WTC11 (cell line): ENCODE measurements around the gene ZNF221.

Experiments used
- JAZF1 ChIP-seq: fragments of 250-450 bp; sonication (Bioruptor Pico); IDR thresholded peaks from 2 replicates; pipeline ENCODE4 v1.9.0; 2021; ENCODE audit warnings: moderate library complexity, mild to moderate bottlenecking, inconsistent platforms
- ZSCAN18 ChIP-seq: fragments of 250-450 bp; sonication (Bioruptor Pico); IDR thresholded peaks from 2 replicates; pipeline ENCODE4 v2.1.2; 2022; ENCODE audit warnings: mild to moderate bottlenecking, moderate library complexity
- TF ChIP-seq, protein P1 (sequence below): fragments of 200-600 bp; IDR thresholded peaks from 2 replicates; pipeline ENCODE4 v1.8.0; 2022; ENCODE audit warnings: antibody characterized with exemption
- TF ChIP-seq, protein P2 (sequence below): sonication (generic); formaldehyde crosslinking; IDR thresholded peaks from 2 replicates; pipeline ENCODE4 v1.8.0; 2022; ENCODE audit warnings: mild to moderate bottlenecking, missing genetic modification reagents

DNA sequence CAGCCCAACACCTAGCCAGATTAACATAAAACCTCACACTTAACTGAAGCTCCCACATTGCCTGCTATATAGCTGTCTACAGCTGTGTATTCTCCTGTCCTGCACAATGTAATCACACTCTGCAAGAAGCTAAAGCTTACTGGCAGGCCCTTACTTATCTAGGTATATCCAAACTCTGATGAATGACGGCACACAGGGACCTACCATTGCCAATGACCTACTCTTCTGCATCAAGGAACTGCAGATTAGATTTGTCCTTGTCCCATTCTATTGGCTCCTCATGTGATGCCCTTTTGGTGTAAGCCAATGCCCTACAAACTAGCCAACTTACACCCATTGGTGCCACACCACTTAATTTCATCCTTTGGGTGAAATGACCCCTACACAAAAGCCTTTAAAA lies 42.4 kb upstream of the ZNF221 start:
- TF ChIP-seq, protein P1, sequence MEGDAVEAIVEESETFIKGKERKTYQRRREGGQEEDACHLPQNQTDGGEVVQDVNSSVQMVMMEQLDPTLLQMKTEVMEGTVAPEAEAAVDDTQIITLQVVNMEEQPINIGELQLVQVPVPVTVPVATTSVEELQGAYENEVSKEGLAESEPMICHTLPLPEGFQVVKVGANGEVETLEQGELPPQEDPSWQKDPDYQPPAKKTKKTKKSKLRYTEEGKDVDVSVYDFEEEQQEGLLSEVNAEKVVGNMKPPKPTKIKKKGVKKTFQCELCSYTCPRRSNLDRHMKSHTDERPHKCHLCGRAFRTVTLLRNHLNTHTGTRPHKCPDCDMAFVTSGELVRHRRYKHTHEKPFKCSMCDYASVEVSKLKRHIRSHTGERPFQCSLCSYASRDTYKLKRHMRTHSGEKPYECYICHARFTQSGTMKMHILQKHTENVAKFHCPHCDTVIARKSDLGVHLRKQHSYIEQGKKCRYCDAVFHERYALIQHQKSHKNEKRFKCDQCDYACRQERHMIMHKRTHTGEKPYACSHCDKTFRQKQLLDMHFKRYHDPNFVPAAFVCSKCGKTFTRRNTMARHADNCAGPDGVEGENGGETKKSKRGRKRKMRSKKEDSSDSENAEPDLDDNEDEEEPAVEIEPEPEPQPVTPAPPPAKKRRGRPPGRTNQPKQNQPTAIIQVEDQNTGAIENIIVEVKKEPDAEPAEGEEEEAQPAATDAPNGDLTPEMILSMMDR: no peak
- TF ChIP-seq JAZF1 (CRISPR knock-in tag): no peak
- TF ChIP-seq ZSCAN18: no peak
- TF ChIP-seq, protein P2, sequence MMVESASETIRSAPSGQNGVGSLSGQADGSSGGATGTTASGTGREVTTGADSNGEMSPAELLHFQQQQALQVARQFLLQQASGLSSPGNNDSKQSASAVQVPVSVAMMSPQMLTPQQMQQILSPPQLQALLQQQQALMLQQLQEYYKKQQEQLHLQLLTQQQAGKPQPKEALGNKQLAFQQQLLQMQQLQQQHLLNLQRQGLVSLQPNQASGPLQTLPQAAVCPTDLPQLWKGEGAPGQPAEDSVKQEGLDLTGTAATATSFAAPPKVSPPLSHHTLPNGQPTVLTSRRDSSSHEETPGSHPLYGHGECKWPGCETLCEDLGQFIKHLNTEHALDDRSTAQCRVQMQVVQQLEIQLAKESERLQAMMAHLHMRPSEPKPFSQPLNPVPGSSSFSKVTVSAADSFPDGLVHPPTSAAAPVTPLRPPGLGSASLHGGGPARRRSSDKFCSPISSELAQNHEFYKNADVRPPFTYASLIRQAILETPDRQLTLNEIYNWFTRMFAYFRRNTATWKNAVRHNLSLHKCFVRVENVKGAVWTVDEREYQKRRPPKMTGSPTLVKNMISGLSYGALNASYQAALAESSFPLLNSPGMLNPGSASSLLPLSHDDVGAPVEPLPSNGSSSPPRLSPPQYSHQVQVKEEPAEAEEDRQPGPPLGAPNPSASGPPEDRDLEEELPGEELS (CRISPR knock-in tag): no peak
